GM19193 (cell line): ENCODE data around the gene KIRREL3.

Experiments
- POLR2A ChIP-seq: IDR thresholded peaks from 4 replicates; pipeline ENCODE4 v1.6.1; 2011; ENCODE audit not compliant: insufficient read depth, insufficient read length; ENCODE audit errors: extremely low read depth

The KIRREL3 gene

DNA sequence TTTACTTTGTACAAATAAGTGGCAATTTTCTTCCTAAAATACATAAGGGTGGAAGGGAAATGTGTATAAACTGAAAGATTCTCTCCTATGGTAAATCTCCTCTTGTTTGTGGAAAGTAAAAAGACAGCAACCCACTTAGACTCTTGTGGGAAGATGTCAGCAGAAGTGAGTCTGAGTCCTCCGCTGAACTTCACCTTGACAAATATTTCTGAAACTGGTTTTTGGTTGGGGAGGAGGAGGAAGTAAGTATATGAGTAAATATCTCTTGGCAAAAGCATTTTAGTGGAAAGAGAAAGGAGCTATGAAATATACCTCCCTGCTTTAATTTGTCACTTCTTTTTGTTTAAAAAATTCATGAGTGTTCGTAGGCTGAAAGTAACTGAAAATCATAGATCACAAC, 196.2 kb downstream of the KIRREL3 start:
- TF ChIP-seq POLR2A, result no peak

DNA sequence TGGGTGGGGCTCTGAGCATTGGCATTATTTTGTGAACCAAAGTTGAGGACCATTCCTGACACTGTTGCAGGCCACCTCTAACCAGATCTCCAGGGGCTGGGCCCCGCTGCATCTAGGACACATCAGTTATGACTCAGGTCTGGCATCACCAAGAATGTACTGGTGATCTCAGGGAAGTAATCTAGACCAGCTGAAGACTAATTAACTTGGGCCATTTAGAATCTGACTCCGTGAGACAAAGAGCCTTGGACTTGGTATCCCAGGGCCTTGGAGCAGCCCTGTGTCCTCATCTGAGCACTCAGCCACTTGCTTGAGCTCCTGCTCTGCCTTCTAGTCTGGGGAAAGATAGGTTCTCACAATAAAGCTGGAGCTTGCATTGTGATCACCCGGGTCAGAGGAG, 200.6 kb downstream of the KIRREL3 start:
- TF ChIP-seq POLR2A, result no peak

DNA sequence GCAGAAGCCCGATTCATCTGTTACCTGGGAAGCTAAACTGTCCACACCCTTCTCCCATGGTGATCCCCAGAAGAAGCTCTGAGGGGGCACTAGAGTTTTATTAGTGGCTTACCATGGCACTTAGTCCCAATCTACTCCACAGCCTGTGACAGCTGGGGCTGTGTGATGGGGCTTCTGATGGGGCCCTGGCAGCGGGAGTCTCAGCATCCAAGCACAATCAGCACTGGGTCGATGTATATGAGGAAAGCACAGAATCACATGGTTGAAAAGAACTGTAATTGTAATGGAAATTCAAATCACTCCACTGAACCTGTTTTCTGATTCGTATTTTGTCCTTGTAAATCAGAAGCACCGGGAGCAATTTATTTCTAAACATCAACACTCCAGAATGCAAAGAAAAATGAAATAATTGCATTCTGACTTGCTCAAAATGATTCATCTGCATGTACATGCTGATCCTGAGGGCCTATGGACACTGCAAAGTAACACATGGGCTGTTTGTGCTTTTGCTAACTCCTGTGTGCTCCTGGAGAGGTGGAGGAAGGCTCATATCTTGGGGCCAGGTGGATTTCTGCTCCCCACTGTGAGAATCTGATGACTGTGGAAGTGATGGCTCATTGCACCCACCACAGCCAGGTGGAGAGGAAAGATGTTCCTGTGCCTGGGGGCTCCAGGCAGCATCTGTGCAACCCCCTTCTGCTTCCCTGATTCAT, 203.0 kb downstream of the KIRREL3 start:
- TF ChIP-seq POLR2A, result no peak

- no peak for TF ChIP-seq POLR2A
These were observed 207.0 kb downstream of the KIRREL3 start for GRCh38 chr11:126793596-126793995.

DNA sequence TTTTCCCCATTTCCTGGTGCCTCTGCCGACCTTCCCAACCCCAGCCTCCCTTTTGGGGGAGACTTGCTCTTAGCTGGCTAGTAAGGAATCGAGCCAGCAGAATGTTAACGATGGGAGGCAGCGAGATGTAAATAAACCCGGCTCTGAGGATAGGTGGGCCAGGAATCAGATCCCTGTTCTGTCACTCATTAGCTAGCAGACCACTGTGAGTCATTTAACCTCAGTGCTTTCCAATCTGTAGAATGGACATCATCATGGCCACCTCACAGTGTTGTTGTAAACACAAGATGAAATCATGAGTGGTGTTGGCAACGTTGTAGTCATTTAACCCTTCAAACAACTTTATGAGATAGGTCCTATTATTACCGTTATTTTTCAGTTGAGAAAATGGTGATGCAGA, 208.6 kb downstream of the KIRREL3 start:
- TF ChIP-seq POLR2A, result no peak

- TF ChIP-seq POLR2A, result no peak
These were observed 209.1 kb downstream of the KIRREL3 start for GRCh38 chr11:126791446-126791845.

- no peak for TF ChIP-seq POLR2A
These were observed 210.0 kb downstream of the KIRREL3 start for GRCh38 chr11:126790550-126791081.

GRCh38 chr11:126782810-126783209, 217.8 kb downstream of the KIRREL3 start:
- TF ChIP-seq POLR2A, result no peak

- TF ChIP-seq POLR2A, result no peak
These were observed 218.6 kb downstream of the KIRREL3 start for GRCh38 chr11:126781942-126782341.

DNA sequence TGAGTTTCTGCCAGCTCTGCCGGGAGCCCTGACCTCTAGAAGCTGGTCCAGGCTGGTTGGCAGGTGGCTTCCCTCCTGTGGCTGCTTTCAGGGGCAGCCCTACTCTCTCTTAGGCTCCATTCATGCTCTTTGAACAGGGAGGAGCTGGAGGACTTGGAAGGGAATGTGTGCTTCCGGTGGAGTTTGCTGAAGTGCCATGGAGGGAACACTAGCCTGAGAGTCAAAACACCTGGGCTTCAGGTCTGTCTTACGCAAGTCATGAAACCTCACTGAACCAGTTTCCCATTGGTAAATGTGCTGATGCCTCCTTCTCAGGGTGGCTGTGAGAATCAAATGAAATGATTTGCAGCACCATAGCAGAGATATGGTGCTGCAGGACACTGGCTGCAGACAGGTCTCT, 224.5 kb downstream of the KIRREL3 start:
- no peak for TF ChIP-seq POLR2A

DNA sequence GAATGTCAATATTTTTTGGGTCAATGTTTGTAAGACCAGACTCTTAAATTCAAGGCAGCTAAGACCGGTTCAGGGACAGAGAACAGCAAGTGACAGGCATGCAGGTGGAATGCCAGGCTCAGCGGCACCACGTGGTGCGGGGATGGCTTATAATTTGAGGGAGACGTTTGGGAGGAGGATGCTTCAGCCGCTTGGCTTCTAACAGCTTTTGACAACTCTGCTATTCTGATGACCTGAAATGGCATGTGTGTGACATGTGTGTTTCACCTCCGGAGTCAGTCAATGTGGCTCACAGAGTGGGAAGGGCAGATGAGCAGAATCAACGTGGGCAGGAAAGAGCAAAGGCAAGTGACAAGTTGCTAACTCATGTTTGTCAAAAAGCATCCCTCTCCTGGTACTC, 228.3 kb downstream of the KIRREL3 start:
- TF ChIP-seq POLR2A, result no peak

DNA sequence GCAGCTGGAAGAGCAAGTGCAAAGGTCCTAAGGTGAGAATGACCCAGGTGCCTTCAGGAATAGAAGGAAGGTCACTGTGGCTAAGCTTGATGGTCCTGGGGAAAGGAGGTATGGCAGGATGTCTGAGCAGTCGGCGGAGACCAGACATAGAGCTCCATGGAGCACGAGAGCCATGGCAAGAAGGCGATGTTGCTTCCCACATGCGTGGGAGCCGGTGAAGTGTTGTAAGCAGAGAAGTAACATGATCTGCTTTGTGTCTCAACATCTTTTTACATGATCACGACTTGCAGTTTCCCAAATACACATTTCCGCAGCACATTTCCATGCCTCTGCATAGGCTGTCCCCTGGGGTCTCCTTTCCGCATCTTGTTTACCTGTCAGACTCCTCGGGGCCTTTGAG, 231.9 kb downstream of the KIRREL3 start:
- no peak for TF ChIP-seq POLR2A

GRCh38 chr11:126766440-126766839, 234.1 kb downstream of the KIRREL3 start:
- no peak for TF ChIP-seq POLR2A

- no peak for TF ChIP-seq POLR2A
These were observed 235.4 kb downstream of the KIRREL3 start for GRCh38 chr11:126765196-126765595.

- TF ChIP-seq POLR2A, result no peak
These were observed 236.3 kb downstream of the KIRREL3 start for GRCh38 chr11:126764231-126764630.

DNA sequence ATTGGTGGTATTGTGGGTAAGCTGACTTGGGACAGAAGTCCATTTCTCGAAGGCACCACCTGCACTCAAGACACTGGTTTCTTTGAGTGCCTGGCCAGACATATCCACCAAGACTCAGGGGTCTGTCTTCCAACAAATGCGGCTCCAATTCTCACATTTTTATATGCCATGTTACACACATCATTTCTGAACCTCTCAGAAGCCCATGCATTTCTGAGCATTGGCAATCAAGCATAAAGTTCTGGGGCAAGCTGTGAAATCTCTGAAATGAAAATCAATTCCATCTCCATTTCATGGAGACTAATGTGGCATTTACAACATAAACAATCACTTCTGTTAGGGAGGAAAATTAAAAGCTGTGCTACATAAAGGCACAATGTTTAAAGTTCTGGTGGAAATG, 243.7 kb downstream of the KIRREL3 start:
- no peak for TF ChIP-seq POLR2A

DNA sequence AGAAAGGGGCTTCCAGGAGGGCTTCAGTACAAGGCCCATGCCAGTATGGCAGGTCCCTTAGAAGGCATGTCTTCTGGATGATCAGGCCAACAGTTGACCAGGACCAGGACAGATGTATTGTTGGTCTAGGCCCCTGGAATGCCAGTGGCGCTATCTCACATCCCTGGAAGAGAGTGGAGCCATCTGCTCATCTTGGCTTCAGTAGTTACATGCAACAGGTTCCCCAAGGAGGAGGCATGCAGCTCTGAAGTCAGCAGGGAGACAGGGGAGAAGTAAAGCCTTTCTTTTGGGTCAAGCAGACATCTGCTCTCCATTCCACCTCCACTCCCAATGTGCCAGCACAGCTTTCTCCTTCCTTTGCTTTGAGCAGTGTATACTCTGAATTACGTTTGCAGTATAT, 244.1 kb downstream of the KIRREL3 start:
- no peak for TF ChIP-seq POLR2A
